ENCODE measurements around the gene ESPNL.

ESPNL gene

DNA sequence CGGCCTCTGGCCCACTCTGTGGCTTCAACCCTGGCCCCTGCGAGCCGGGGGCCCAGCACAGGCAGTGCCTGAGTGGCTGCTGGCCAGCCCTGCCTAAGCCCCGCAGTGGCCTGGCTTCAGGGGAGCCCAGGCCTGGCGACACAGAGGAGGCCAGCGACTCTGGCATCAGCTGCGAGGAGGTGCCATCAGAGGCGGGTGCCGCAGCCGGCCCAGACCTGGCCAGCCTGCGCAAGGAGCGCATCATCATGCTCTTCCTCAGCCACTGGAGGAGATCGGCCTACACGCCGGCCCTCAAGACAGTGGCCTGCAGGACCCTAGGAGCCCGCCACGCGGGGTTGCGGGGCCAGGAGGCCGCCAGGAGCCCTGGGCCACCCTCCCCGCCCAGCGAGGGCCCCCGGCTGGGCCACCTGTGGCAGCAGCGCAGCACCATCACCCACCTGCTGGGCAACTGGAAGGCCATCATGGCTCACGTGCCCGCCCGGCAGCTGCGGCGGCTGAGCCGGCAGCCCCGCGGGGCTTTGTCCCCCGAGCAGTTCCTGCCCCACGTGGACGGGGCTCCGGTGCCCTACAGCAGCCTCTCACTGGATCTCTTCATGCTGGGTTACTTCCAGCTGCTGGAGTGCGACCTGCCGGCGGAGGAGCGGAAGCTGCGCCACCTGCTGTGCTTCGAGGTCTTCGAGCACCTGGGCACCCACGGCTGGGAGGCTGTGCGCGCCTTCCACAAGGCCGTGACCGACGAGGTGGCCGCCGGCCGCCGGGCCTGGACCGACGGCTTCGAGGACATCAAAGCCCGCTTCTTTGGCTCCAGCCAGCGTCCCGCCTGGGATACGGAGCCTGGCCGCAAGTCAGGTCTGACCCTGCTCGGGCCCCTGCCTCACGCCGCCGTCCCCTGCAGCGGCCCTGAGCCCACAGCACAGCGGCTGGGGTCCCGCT is 30.8 kb downstream of the ESPNL start:
- no peak for DNase-seq

DNA sequence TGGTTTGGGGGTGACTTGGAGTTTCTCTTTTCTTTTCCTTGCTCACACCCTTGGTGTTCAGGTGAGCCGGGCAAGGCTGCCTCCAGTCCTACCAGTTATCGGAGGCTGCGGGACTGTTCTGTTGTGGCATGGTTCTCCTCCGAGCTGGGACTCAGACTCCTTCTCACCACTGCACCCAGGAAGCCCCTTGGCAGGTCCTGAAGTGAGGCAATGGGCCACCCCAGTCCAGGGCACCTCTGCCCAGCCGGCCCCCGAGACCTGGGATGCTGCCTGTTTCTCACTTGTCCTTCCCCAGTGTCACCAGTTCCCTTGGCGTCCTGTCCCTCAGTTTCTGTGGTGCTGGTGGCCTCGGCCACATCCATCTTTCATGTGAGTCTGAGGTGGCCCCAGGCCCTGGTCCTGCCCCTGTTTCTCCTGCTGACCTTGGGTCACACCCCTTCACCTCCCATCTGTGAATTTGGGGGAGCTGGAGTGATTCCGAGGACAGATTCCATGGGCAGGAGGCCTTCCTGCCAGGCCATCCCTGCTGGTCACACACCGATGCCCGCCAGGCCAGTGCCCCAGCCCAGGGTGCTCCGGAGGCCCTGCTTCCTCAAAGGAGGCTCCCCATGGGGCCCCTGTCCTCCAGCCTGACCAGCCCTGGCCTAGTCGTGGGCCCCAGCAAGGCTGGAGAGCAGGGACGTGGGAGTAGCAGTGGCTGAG is 31.8 kb downstream of the ESPNL start:
- no peak for DNase-seq

DNA sequence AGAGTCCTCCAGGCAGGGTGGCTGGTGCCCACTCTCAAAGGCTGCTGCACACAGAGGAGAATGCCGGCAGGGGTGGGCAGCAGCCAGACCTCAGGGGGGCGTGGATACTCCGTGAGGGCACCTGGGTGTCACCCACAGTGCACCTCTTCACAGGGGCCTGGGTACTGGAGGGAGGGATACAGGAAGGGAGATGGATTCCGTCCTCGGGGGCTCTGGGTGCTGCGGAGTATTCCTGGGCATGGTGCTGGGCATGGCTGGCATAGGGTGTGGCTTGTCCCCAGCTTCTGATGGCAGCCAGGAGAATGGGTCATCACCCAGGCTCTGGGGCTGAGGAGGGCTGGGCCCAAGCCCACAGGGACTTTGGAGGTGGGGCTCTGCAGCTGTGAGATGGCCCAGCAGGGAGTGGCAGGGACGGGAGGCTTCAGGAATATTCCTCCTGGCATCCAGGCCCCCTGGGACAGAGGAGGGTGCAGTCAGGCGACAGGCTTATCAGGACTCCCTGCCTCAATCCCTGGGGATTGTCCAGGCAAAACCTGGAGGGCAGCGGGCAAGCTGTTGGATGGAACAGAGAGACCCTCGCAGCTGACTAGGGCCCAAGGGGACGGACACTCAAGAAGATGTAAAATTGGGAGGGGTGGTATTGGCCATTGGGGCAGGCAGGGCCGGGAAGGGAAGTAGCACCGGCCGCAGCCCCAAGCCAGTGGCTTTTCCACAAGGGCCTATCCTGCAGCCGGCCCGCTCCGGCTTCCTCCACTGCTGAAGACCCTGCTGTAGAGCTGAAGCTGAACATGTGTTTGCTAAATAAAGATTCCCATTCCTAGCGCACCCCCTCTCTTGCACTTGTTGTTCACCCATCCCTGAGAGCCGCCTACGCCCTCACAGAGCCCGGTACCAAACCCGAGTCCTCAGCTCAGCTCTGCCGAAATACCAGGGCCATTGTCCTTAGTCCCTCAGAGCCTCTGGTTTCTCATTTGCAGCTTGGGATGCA is 32.6 kb downstream of the ESPNL start:
- DNase-seq = no peak

DNA sequence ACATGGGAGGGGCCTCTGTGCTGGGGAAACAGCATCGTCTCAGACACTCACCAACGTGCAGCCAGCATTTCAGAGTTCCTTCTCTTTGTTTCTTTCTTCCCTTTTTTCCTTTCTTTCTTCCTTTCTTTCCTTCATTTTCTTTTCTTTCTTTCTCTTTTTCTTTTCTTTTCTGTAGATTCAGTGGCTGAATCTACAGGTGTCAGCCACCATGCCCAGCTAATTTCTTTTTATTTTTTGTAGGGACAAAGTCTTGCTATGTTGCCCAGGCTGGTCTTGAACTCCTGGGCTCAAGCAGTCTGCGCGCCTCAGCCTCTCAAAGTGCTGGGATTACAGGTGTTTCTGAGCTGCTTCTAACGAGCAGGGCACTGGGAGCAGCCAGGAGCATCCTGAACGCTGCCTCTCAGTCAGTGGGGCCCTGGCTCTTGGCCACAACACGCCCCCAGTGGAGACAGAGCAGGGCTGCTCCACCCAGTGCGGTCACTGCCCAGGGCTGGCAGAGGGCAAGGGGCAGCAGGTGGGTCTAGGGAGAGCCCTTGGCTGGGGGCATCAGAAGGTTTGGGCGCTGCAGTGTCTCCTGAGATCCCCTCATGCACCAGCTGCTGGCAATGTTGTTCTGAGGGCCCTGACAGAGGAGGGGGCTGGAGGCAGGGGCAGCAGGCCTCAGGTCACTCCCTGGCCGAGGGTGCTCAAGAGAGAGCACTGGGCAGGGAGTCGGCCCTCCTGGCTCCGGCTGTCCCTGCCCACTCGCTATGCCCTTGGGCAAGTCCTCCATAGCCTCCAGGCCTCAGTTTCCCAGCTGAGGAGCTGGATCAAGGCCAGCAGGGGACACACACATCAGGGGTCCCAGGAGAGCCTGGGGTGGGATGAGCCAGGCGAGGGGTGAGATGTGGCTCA is 33.6 kb downstream of the ESPNL start:
- DNase-seq = no peak

DNA sequence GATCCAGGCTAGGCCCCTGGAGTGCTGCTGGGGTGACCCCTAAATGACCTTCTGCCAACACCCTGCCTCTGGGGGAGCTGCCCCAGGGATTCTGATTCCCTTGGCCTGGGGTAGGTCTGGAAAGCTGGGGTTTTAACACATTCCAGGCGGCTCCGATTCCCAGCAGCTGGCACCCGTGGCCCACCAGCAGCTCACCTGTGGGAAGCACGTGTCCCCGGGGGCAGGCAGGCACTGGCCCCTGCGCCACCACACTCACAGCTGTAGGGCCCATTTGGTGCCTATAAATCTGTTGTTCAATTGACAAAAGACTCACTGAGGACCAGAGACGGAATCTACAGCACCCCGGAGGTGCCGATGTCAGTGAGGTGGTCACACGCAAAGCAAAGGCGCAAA is 34.2 kb downstream of the ESPNL start:
- no peak for DNase-seq

DNA sequence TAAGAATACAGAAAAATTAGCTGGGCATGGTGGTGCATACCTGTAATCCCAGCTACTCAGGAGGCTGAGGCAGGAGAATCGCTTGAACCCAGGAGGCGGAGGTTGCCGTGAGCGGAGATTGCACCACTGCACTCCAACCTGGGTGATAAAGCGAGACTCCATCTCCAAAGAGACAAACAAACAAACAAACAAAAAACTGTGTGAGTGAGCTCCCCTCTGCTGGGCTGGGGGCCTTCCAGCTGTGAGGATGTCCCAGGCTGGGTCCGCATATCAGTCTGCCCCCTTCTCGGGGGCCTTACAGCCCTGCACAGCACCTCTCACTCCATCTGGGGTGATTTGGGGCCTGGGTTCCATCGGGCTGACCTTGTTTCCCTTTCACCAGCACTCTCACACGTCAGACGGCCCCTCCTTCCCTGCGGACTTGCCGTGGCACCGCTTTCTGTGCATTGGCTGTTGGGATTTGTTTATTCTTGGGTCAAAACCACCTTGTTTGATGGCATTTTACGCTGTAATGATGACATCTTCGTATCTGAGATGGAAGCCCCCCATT is 35.5 kb downstream of the ESPNL start:
- DNase-seq = no peak

DNA sequence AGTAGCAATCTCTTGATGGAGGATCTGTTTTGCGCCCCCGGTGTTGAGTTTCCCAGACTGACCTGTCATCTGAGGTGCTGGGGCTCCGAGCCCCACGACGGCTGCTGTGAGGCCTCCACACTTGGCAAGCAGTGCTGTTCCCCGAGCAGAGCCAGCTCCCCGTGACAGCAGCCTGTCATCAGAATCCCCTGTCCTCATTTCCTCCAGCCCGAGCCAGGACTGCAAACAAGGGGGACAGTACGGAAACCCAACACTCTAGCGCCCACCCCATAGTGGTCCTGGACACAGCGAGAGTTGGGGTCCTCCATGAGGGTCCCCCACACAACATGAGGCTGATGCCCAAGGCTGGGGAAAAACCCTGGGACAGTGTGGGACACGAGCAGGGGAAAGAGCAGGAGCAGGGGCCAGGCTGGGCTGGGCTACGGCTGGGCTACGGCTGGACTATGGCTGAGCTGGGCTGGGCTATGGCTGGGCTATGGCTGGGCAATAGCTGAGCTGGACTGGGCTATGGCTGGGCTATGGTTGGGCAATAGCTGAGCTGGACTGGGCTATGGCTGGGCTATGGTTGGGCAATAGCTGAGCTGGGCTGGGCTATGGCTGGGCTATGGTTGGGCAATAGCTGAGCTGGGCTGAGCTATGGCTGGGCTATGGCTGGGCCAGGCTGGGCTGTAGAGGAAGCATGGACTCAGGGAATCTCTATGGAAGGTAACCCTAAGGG is 36.8 kb downstream of the ESPNL start:
- DNase-seq = no peak

DNA sequence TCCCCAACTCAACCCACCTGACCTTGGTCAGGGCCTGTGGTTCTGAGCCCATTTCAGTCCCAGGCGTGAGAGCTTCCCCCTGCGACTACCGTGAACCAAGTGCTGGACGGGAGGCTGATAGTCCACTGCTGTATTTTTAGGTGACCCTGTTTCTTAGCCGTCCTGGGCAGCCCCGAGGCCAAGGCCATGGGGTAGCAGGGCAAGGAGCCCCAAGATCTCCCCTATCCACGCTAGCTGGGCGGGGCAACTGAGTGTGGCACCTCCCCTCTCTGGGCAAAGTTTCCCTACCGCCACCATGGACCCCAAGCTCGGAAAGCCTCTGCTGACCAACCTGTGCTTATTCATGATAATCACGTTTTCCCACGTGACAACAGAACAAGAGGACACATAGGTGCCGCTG is 37.7 kb downstream of the ESPNL start:
- DNase-seq = no peak

DNA sequence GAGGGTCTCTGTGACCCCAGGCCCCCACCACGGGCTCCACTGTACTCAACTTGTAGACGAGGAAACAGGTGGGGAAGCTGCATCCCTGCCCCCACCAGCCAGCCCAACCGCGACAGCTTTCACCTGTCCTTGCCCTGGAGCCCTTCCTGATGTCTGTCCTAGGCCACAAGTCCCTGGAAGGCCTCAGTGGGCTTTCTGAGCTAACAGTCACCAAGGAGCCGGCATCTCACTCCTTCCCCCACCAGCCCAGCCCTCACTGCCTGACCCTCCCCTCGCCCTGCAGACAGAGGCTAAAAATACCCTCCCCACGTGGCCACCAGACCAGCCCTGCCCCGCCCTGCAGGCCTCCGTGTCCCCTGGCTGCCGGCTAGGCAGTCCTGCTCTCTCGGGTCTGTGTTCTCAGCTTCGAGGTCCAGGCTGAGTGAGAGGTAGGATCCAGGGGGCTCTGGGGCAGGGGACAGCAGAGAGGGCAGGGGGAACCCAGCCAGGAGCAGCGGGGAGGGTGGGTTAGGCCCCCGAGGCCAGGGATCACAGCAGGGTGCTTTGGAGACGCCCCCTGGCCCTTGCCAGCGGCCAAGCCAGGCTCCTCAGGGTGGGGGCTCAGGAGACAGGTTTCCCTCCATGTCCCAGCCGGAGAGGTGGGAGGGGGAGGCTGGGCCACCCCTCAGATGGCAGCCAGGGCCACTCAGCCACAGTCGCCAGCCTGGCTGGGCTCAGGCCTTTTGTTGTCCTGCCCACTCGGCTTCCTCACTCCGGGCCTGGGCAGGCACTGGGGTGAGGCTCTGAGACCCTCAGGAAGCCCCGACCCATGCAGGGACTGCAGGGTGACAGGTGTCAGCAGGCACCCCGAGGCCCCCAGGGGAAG is 38.4 kb downstream of the ESPNL start, which contains the start of gene KLHL30:
TSS of gene KLHL30 (plus strand) at position 338 of the 865 bp plus-strand sequence. CDS start 2,087 bp downstream, outside the sequence.
- DNase-seq = no peak

DNA sequence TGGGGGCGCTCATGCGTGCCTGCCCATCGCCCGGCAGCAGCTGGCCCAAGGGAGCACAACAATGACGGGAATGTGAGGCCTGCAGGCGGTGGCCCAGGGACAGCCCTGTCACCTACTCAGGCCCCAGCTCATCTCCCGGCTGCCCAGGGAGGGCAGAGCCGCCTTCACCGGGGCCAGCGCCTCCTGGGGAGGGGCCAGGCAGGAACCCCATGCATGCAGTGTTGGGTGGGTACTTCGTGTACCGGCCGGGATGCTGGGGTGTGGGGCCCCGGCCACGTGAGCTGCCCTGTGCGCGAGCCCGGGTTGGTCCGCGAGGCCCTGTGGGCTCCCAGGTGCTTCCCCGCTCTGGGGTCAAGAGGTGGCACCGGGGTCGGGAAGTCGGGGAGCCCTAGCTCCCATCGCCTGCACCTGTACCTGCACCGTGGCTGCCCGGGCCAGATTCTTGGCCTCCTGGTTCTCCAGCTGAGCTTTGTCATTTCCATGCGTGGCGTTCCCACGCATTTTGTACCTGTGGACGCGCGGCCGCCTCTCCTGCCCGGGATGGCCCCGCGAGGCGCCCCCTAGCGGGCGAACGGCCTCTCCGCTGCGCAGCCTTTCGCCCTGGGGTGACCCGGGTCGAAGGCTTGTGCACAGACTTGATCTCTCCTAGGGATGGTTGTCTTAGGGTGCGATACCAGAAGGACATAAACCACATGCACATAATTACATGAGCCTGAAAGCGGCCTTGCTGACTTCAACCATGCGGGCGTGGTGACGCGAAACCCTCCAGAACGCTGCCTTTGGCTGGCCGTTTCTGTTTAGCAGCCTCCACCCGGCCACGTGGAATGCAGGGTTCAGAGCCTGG is 39.3 kb downstream of the ESPNL start:
- peak in 1 of 6 experiments; percentile 4 for DNase-seq

DNA sequence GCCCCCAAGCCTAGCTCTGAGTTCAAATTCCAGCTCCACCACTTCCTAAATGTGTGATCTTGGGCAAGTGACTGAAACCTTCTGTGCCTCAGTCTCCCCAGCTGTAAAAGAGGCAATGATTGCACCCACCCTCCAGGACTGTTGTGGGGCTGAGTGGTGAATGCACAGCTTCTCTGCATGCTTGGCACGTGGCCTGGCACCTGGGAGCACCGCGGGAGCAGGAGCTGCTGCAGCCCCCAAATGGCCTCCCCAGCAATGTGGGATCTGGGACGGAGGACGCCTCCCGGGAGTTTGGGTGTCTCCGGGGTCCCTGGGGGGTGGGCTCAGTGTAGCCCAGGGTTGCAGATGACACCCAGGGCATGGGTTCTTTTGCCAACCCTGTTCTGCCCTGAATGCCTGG is 39.9 kb downstream of the ESPNL start:
- DNase-seq = no peak

DNA sequence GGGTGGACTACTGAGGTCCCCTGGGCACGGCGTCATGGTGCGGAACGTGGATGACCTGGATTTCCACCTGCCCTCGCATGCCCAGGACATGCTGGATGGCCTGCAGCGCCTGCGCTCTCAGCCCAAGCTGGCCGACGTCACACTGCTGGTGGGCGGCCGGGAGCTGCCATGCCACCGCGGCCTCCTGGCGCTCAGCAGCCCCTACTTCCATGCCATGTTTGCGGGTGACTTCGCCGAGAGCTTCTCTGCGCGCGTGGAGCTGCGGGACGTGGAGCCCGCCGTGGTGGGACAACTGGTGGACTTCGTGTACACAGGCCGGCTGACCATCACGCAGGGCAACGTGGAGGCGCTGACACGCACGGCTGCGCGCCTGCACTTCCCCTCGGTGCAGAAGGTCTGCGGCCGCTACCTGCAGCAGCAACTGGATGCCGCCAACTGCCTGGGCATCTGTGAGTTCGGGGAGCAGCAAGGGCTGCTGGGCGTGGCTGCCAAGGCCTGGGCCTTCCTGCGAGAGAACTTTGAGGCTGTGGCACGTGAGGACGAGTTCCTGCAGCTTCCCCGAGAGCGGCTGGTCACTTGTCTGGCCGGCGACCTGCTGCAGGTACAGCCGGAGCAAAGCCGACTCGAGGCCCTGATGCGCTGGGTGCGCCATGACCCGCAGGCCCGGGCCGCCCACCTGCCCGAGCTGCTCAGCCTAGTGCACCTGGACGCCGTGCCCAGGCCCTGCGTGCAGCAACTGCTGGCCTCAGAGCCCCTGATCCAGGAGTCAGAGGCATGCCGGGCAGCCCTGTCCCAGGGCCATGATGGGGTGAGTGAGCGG is 40.8 kb downstream of the ESPNL start:
- DNase-seq = no peak

DNA sequence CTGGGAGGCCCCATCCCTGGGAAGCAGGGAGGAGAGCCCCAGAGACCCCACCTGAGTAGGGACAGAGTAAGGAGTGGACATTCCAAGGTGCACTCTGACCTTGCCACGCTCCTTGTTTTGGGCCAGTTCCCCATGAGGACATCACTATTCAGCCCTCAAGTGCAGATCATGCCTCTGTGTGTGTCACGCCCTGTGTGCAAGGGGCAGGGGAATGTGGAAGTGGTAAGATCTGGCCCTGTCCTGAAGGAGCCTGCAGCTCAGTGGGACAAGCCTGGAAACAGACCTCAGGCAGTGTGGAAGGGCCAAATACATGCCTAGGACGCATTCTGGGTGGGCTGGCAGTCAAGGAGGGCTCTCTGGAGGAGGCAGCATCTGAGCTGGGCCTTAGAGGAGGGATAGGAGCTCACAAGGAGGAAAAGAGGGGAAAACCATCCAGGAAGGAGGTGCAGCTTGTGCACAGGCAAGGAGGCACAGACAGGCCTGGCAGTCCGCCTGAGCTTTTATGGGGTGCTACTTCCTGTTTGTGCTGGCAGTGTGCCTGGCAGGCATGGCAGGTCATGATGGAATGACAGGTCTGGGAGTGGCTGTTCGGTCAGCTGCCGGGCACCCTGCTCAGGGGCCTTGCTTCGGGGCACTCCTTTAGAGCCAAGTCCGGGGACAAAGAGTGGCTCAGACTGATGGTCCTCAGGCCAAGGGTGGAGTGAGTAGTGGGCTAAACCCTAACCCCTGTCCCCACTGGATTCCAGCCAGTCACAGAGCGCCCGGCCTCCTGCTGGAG is 41.6 kb downstream of the ESPNL start:
- peak in 2 of 6 experiments; percentile 6 to 9 for DNase-seq

DNA sequence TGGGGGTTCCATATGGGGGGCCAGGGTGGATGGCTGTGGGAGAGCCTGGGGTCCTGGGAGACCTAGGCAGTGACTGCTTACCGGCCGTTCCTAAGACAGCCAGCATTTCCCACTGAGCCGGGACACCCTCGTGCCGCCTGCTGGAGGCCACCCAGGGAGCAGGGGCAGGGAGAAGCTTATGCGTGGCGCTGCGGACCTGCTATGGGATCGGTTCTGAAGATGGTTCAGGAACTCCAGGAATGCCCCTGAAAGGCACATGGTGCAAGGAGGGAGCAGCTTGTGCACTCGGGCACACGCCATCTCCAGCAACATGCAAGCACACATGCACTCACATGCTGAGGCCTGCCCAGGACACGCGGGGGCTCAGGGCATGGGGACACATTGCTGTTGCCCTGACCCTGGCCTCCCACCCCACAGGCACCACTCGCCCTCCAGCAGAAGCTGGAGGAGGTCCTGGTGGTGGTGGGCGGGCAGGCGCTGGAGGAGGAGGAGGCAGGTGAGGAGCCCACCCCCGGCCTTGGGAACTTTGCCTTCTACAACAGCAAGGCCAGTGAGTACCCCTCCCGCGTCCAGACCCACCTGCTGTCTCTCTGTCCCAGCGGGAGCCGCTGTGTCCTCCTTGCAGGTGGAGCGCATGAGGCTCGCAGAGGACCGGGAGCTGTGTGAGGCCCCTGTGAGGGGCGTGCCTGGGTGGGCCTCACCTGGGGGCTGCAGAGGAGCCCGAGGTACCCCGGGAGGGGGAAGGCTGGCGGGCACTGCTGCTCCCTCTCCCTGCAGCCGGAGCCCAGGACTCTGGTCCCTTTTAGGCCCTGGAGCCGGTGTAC is 42.5 kb downstream of the ESPNL start:
- DNase-seq = no peak

DNA sequence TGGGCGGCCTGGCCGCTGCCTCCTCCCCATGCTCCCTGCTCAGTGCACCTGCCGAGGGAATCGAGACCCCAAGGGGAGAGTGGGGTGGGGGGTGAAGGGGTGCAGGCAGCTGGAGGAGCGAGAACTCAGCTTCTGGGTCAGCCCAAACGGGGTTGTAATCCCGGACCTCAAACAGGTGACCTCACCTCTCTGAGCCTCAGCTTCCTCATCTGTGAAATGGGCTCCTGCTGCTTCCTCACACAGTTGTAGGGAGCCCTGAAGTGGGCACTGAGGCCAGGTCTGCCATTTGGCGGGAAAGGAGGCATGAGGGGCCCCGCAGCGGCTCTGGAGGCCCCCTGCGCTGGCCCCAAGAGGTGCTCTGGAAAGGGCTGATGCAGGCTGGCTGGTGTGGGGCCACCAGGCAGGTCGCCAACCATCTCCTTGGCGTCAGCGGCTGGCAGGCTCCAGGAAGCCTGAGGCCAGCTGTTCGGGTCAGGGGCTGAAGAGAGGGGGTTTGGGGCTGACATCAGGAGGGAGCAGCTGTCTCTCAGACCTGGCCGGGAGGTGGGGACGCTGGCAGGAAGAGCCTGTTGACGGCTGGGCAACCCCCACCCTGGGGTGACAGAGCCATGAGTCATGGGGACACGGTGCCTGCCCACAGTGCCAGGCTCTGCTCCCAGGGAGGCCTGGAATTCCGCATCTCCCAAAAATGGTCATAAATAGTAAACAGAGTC is 43.3 kb downstream of the ESPNL start:
- no peak for DNase-seq
